ENCODE measurements around the gene RTRAF. TPM values are rescaled to one million over a fixed set of nuclear protein-coding genes. Genes with fewer than 3 reads are reported as not detected.

RTRAF gene
- total and polyA plus RNA-seq, 2 of the 8 experiments (the other 6 are each of a cell fraction or from before 2014, with no cell fraction given) = 149 to 359 TPM

DNA sequence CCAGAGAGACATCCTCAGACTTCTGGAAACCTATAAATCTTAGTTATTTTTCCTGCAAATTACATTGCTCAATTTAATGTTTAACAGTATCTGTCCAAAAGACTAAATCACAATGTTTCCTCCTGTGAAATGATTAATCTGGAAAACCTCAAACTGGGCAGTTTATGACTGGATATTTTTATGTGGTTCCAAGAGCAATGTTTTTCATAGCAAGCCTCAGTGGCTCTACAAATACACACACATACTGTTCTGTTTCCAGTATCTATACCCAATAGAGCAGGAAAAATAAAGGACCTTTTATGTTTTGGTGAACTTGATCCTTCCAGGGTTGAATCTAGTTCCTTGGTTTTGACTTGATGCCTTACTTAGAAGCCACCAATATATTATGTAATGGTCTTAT, 70.3 kb downstream of the RTRAF start:
- Histone ChIP-seq H3K9ac (replicated peaks in 1 of 4; ENCODE audit: extremely low read depth in 1 of 4, low read depth in 3 of 4, low read length in 3 of 4) (no peak overlapping the region), H3K27ac (ENCODE audit: low read depth, low read length) (no peak overlapping the region), H3K14ac (ENCODE audit: insufficient read length) (no peak overlapping the region), H3K4ac (replicated peaks; ENCODE audit: insufficient read length, low read depth, low read length) (no peak overlapping the region), H2AFZ (ENCODE audit: low read length) (no peak overlapping the region), H3K79me2 (ENCODE audit: control insufficient read depth in 1 of 2, insufficient read depth in 2 of 2, low read length in 2 of 2) (no peaks in the 10 kb centered on the region), H2BK5ac (ENCODE audit: low read depth, low read length) (no peak overlapping the region), H4K91ac (replicated peaks; ENCODE audit: insufficient read length, low read length) (no peak overlapping the region), H3K23me2 (ENCODE audit: low read depth, low read length) (no peaks in the 10 kb centered on the region), H3K23ac (ENCODE audit: insufficient read length) (no peak overlapping the region), H2BK12ac (ENCODE audit: low read depth, low read length) (no peak overlapping the region), H2BK120ac (replicated peaks; ENCODE audit: low read depth, low read length) (no peak overlapping the region), H4K5ac (ENCODE audit: insufficient read length, low read depth, low read length) (no peak overlapping the region), H2AK5ac (ENCODE audit: low read depth, low read length) (no peak overlapping the region), H3K79me1 (ENCODE audit: low read depth, low read length) (no peaks in the 10 kb centered on the region), H2BK20ac (ENCODE audit: low read length) (no peak overlapping the region), H2BK15ac (ENCODE audit: low read length) (no peak overlapping the region), H4K20me1 (replicated peaks in 1 of 2; ENCODE audit: control insufficient read depth in 1 of 2, insufficient read depth in 2 of 2, low read length in 2 of 2) (no peaks in the 10 kb centered on the region), H3K27me3 (replicated peaks in 1 of 4; ENCODE audit: control insufficient read depth in 3 of 4, extremely low read depth in 1 of 4, insufficient read depth in 3 of 4, low read length in 3 of 4) (no peaks in the 10 kb centered on the region; a peak in 1 of 7 replicates), H4K8ac (ENCODE audit: extremely low read depth, insufficient read depth, low read length) (no peak overlapping the region), H3K56ac (replicated peaks; ENCODE audit: insufficient read length, low read depth, low read length) (no peak overlapping the region), H3K9me3 (ENCODE audit: insufficient read depth in 2 of 2, low read depth in 1 of 2, low read length in 1 of 2) (no peaks in the 10 kb centered on the region), H3K4me1 (replicated peaks in 1 of 4; ENCODE audit: control insufficient read depth in 3 of 4, insufficient read depth in 4 of 4, low read length in 3 of 4) (no peaks in the 10 kb centered on the region), H3K36me3 (ENCODE audit: control insufficient read depth in 2 of 4, insufficient read depth in 4 of 4, low read length in 3 of 4) (0 out of 8 replicates have a peak, but pooled peaks cover 0 to 2% (median 0%) of the 10 kb centered on the region in 4 experiments), H3K4me3 (ENCODE audit: extremely low read depth in 1 of 4, insufficient read depth in 2 of 4, low read depth in 3 of 4, low read length in 4 of 4) (no peak overlapping the region), H3K4me2 (ENCODE audit: insufficient read depth in 1 of 2, low read depth in 2 of 2, low read length in 2 of 2) (no peak overlapping the region), H3K18ac (ENCODE audit: extremely low read depth, low read length) (no peak overlapping the region)
- ChIA-PET POLR2A (ENCODE audit: partially characterized antibody) (no interaction called here), CTCF (ENCODE audit: partially characterized antibody) (interaction anchor here (0.6 to 4.5 kb wide), 7 partner anchors 12 to 1471 kb away, joined by 3 to 25 read pairs (median 4); no protein-coding TSS in a partner anchor)
- DNase-seq (ENCODE audit: low read depth in 1 of 2, low spot score in 2 of 2) = no peak
- no peak for FAIRE-seq
- TF ChIP-seq ZNF274 (IDR thresholded peaks at IDR 0.05; ENCODE audit: borderline replicate concordance, extremely low read depth, low read length) (no peak), KDM4A (IDR thresholded peaks at IDR 0.05; ENCODE audit: low read depth, low read length, severe bottlenecking) (no peak), BCL11A (IDR thresholded peaks at IDR 0.05; ENCODE audit: low read depth in 2 of 2, low read length in 2 of 2) (no peak), GABPA (IDR thresholded peaks at IDR 0.05; ENCODE audit: borderline replicate concordance, insufficient read depth, low read length) (no peak), POLR2A (IDR thresholded peaks at IDR 0.05; ENCODE audit: control extremely low read depth in 1 of 2, low read depth in 2 of 2, low read length in 2 of 2) (no peak), SP2 (IDR thresholded peaks at IDR 0.05; ENCODE audit: low read length) (no peak), KDM5A (IDR thresholded peaks at IDR 0.05; ENCODE audit: low read length) (no peak), FOSL1 (IDR thresholded peaks at IDR 0.05; ENCODE audit: insufficient read depth, low read depth, low read length) (no peak), TBP (IDR thresholded peaks at IDR 0.05; ENCODE audit: low read depth, low read length) (no peak), NANOG (IDR thresholded peaks at IDR 0.05; ENCODE audit: insufficient read depth, low read depth, low read length, poor library complexity, severe bottlenecking) (no peak), CEBPB (IDR thresholded peaks at IDR 0.05; ENCODE audit: low read depth, low read length) (no peak), JUND (IDR thresholded peaks at IDR 0.05; ENCODE audit: low read length) (no peak)
- TF ChIP-seq, protein P1, sequence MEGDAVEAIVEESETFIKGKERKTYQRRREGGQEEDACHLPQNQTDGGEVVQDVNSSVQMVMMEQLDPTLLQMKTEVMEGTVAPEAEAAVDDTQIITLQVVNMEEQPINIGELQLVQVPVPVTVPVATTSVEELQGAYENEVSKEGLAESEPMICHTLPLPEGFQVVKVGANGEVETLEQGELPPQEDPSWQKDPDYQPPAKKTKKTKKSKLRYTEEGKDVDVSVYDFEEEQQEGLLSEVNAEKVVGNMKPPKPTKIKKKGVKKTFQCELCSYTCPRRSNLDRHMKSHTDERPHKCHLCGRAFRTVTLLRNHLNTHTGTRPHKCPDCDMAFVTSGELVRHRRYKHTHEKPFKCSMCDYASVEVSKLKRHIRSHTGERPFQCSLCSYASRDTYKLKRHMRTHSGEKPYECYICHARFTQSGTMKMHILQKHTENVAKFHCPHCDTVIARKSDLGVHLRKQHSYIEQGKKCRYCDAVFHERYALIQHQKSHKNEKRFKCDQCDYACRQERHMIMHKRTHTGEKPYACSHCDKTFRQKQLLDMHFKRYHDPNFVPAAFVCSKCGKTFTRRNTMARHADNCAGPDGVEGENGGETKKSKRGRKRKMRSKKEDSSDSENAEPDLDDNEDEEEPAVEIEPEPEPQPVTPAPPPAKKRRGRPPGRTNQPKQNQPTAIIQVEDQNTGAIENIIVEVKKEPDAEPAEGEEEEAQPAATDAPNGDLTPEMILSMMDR (IDR thresholded peaks at IDR 0.05; ENCODE audit: control extremely low read depth in 1 of 3, insufficient read depth in 1 of 3, low read depth in 1 of 3, low read length in 3 of 3) = no peak

All from H1 (cell line).